A549 (cell line): ENCODE measurements around the gene ELOVL3. TPM values are rescaled to one million over a fixed set of nuclear protein-coding genes. Genes with fewer than 3 reads are reported as not detected.

ENCODE experiments used
- ATAC-seq, 2 experiments: fragments of 200-7000 bp in 1 of 2; fragments of >200 bp in 1 of 2; cut with Nextera tagmentation in 1 of 2; cut with Tn5 transposase in 1 of 2; 3 replicates each; pipeline versions ENCODE4 v1.8.0 to v1.9.1; 2018 to 2020; ENCODE audit warnings: mild to moderate bottlenecking in 1 of 2, moderate library complexity in 1 of 2
- CTCF ChIA-PET: fragments of 300-600 bp; sonication (Branson Sonifier 250); formaldehyde crosslinking; extraction: SDS; loops from one replicate; lab custom pipeline; 2021; ENCODE audit warnings: antibody characterized with exemption, inconsistent platforms; lab: Yijun Ruan, JAX
- POLR2A ChIA-PET: fragments of 350-600 bp; formaldehyde crosslinking; extraction: SDS; loops from one replicate; lab custom pipeline; 2021; ENCODE audit warnings: antibody characterized with exemption, inconsistent platforms; lab: Yijun Ruan, JAX
- DNase-seq, 2 experiments: peaks; one replicate each; pipeline versions ENCODE4 v3.0.0 to v3.0.0-alpha.2; 2011 to 2016; ENCODE audit warnings: low read depth in 1 of 2, low spot score in 1 of 2
- FAIRE-seq: peaks from 2 replicates; lab custom pipeline; 2011; peaks lifted over from hg19 to GRCh38; lab: Jason Lieb, UNC
- H3K27ac ChIP-seq, 2 experiments: fragments of >200 bp; sonication (Bioruptor Twin); formaldehyde crosslinking; 3 replicates each; pipeline ENCODE4 v1.5.1; 2016 to 2017
- H3K4me1 ChIP-seq: fragments of >200 bp; sonication (Bioruptor Twin); formaldehyde crosslinking; 3 replicates; pipeline ENCODE4 v1.6.1; 2016
- H3K4me2 ChIP-seq: fragments of >200 bp; sonication (Bioruptor Twin); formaldehyde crosslinking; 3 replicates; pipeline ENCODE4 v1.6.1; 2016
- H3K4me3 ChIP-seq: fragments of >200 bp; sonication (Bioruptor Twin); formaldehyde crosslinking; 3 replicates; pipeline ENCODE4 v1.5.1; 2016
- H3K9me3 ChIP-seq: fragments of >200 bp; sonication (Bioruptor Twin); formaldehyde crosslinking; 3 replicates; pipeline ENCODE4 v1.6.1; 2016
- ATOH8 ChIP-seq: fragments of 250-450 bp; sonication (Bioruptor Pico); IDR thresholded peaks from 2 replicates; pipeline ENCODE4 v1.5.0; 2020; ENCODE audit warnings: low read depth, mild to moderate bottlenecking, moderate library complexity
- CHD4 ChIP-seq: fragments of 200-600 bp; sonication (generic); IDR thresholded peaks from 2 replicates; pipeline ENCODE4 v1.6.1; 2016; ENCODE audit warnings: antibody characterized with exemption, mild to moderate bottlenecking, borderline replicate concordance
- E2F6 ChIP-seq: IDR thresholded peaks from 2 replicates; pipeline ENCODE4 v1.6.1; 2012; ENCODE audit warnings: low read depth, borderline replicate concordance
- EHF ChIP-seq: fragments of 250-450 bp; sonication (Bioruptor Pico); IDR thresholded peaks from 2 replicates; pipeline ENCODE4 v1.5.0; 2020; ENCODE audit warnings: mild to moderate bottlenecking
- ELK1 ChIP-seq: fragments of 150-350 bp; IDR thresholded peaks from 2 replicates; pipeline ENCODE4 v1.6.1; 2014; ENCODE audit warnings: low read depth, mild to moderate bottlenecking, low read length
- ESRRA ChIP-seq: fragments of 150-350 bp; IDR thresholded peaks from 2 replicates; pipeline ENCODE4 v1.6.1; 2014; ENCODE audit warnings: mild to moderate bottlenecking, low read length, borderline replicate concordance
- FOSL2 ChIP-seq, 2 experiments: fragments of 450-650 bp in 1 of 2; fragments of >200 bp in 1 of 2; sonication (Bioruptor Twin) in 1 of 2; formaldehyde crosslinking; IDR thresholded peaks; 2 replicates each; pipeline versions ENCODE4 v1.5.0 to v1.6.1; 2016 to 2020; ENCODE audit warnings: mild to moderate bottlenecking in 1 of 2, moderate library complexity in 1 of 2
- GATA3 ChIP-seq: IDR thresholded peaks from 2 replicates; pipeline ENCODE4 v1.6.1; 2012; ENCODE audit warnings: borderline replicate concordance
- HDAC2 ChIP-seq: fragments of 200-600 bp; sonication (generic); IDR thresholded peaks from 2 replicates; pipeline ENCODE4 v1.6.1; 2016
- HMGXB4 ChIP-seq: fragments of 250-450 bp; sonication (Bioruptor Pico); IDR thresholded peaks from 2 replicates; pipeline ENCODE4 v1.5.0; 2021; ENCODE audit warnings: mild to moderate bottlenecking, moderate library complexity, borderline replicate concordance
- HOXA7 ChIP-seq: fragments of 250-450 bp; sonication (Bioruptor Pico); IDR thresholded peaks from 2 replicates; pipeline ENCODE4 v1.5.0; 2020; ENCODE audit warnings: mild to moderate bottlenecking, moderate library complexity
- KDM5A ChIP-seq: fragments of 200-600 bp; sonication (generic); IDR thresholded peaks from 2 replicates; pipeline ENCODE4 v1.6.1; 2016; ENCODE audit warnings: antibody characterized with exemption, mild to moderate bottlenecking
- MAX ChIP-seq: IDR thresholded peaks from 2 replicates; pipeline ENCODE4 v1.6.1; 2012
- MYC ChIP-seq: IDR thresholded peaks from 2 replicates; pipeline ENCODE4 v1.6.1; 2012; ENCODE audit warnings: mild to moderate bottlenecking, inconsistent platforms, low read length, improper control_type of control experiment, borderline replicate concordance
- NFE2L2 ChIP-seq: fragments of 150-350 bp; conservative IDR thresholded peaks from 2 replicates; pipeline ENCODE4 v1.6.1; 2014; ENCODE audit warnings: low read length
- NPAS2 ChIP-seq: fragments of 250-450 bp; sonication (Bioruptor Pico); IDR thresholded peaks from 2 replicates; pipeline ENCODE4 v1.8.0; 2022; ENCODE audit warnings: mild to moderate bottlenecking, moderate library complexity, borderline replicate concordance
- NR3C1 ChIP-seq: fragments of >200 bp; sonication (Bioruptor Twin); formaldehyde crosslinking; IDR thresholded peaks from 3 replicates; pipeline ENCODE4 v1.6.1; 2017
- PBX3 ChIP-seq: IDR thresholded peaks from 2 replicates; pipeline ENCODE4 v1.6.1; 2012
- POLR2A ChIP-seq: IDR thresholded peaks from 2 replicates; pipeline ENCODE4 v1.6.1; 2012; ENCODE audit warnings: mild to moderate bottlenecking, low read length
- POLR2AphosphoS2 ChIP-seq: conservative IDR thresholded peaks from 2 replicates; pipeline ENCODE4 v1.6.1; 2012; ENCODE audit warnings: low read length, improper control_type of control experiment, inconsistent platforms
- RARB ChIP-seq: fragments of 250-450 bp; sonication (Bioruptor Pico); IDR thresholded peaks from 2 replicates; pipeline ENCODE4 v1.8.0; 2021; ENCODE audit warnings: mild to moderate bottlenecking, moderate library complexity
- SREBF2 ChIP-seq: fragments of 450-650 bp; IDR thresholded peaks from 2 replicates; pipeline ENCODE4 v1.6.1; 2014; ENCODE audit warnings: mild to moderate bottlenecking, moderate library complexity
- TP53 ChIP-seq: fragments of 250-450 bp; sonication (Bioruptor Pico); IDR thresholded peaks from 2 replicates; pipeline ENCODE4 v1.5.0; 2021; ENCODE audit warnings: mild to moderate bottlenecking, moderate library complexity
- USF2 ChIP-seq: fragments of 450-650 bp; IDR thresholded peaks from 2 replicates; pipeline ENCODE4 v1.6.1; 2014; ENCODE audit warnings: antibody characterized with exemption
- ZSCAN20 ChIP-seq: fragments of 250-450 bp; sonication (Bioruptor Pico); IDR thresholded peaks from 2 replicates; pipeline ENCODE4 v1.8.0; 2022; ENCODE audit warnings: mild to moderate bottlenecking, moderate library complexity
- WGBS: methylation state at CpG from one replicate; pipeline ENCODE4 v1.1.6; 2017; ENCODE audit errors: missing lambda C conversion rate; 5-methylcytosine and 5-hydroxymethylcytosine counted together
- polyA plus RNA-seq, 4 experiments: library from polyadenylated mRNA; depleted of rRNA in 3 of 4; stranded (reverse); fragments of >200 nt; fragmentation: RNase III in 1 of 4; extraction: RNeasy Plus Mini Kit Qiagen cat#74134 plus additional on column Dnase treatment in 1 of 4; gene quantifications; 2 replicates in 3 of 4; 3 replicates in 1 of 4; pipeline ENCODE4 v1.2.3, GENCODE V29; 2011 to 2017

Gene ELOVL3
- polyA plus RNA-seq, 2 of the 4 experiments (the other 2 are of a cell fraction): 0.22 to 0.53 TPM

GRCh38 chr10:102245082-102245931 is 19.2 kb downstream of the ELOVL3 start, which contains the start of gene GBF1 (continued):
- TF ChIP-seq ELK1: no peak
- TF ChIP-seq POLR2A: peak; percentile 91
- TF ChIP-seq HDAC2: no peak
- no peak for TF ChIP-seq ZSCAN20 (CRISPR knock-in tag)
- TF ChIP-seq PBX3: peak; percentile 95
- TF ChIP-seq E2F6: no peak
- no peak for TF ChIP-seq HOXA7 (CRISPR knock-in tag)
- TF ChIP-seq NPAS2 (CRISPR knock-in tag): no peak
- TF ChIP-seq ATOH8 (CRISPR knock-in tag): no peak
- no peak for TF ChIP-seq USF2
- no peak for TF ChIP-seq MYC
- TF ChIP-seq TP53 (CRISPR knock-in tag): no peak
- no peak for TF ChIP-seq ESRRA
- no peak for TF ChIP-seq HMGXB4 (CRISPR knock-in tag)
- TF ChIP-seq, all 56 proteins: peak for 10

- peaks cover 28% of the 10 kb centered on the region for H3K4me1 ChIP-seq
- ATAC-seq (no peak), FAIRE-seq (no peak), DNase-seq (no peak)
- whole genome bisulfite sequencing: 2% methylated on average over 4 of the region's 4 CpGs
- ChIA-PET CTCF (interaction anchor here (0.6 to 4.9 kb wide), 7 partner anchors 9 to 173 kb away, joined by 3 to 50 read pairs (median 4); no protein-coding TSS in a partner anchor), POLR2A (interaction anchor here (1.0 kb wide), 2 partner anchors 15 to 149 kb away, joined by 3 to 4 read pairs; partner anchors contain the start of gene NFKB2)
- TF ChIP-seq CHD4 (no peak), POLR2AphosphoS2 (no peak), MYC (no peak), NR3C1 (no peak), RARB (CRISPR knock-in tag) (no peak), TP53 (CRISPR knock-in tag) (no peak), GATA3 (no peak), NFE2L2 (no peak), ESRRA (no peak), MAX (no peak), HMGXB4 (CRISPR knock-in tag) (no peak), EHF (CRISPR knock-in tag) (no peak), SREBF2 (no peak), FOSL2 (IDR thresholded peaks at IDR 0.05) (no peak), FOSL2 (CRISPR knock-in tag; IDR thresholded peaks at IDR 0.05) (no peak), KDM5A (no peak)
- peak overlapping the region; percentile 83 to 88 for H3K27ac ChIP-seq
- H3K4me2 ChIP-seq: peak overlapping the region; percentile 82
- H3K4me3 ChIP-seq: peak overlapping the region; percentile 84
- no peaks in the 10 kb centered on the region for H3K9me3 ChIP-seq
These were observed 19.8 kb downstream of the ELOVL3 start for GRCh38 chr10:102245932-102246251.
